ENCODE data around the gene GCNT3.

The GCNT3 gene

GRCh38 chr15:59611276-59612260 is at the start of gene GCNT3:
TSS of gene GCNT3 (plus strand) at chr15:59611783. CDS start at chr15:59618239, 6,456 bp downstream.
- intact Hi-C loops (cut with DNase I), result no loop called here

DNA sequence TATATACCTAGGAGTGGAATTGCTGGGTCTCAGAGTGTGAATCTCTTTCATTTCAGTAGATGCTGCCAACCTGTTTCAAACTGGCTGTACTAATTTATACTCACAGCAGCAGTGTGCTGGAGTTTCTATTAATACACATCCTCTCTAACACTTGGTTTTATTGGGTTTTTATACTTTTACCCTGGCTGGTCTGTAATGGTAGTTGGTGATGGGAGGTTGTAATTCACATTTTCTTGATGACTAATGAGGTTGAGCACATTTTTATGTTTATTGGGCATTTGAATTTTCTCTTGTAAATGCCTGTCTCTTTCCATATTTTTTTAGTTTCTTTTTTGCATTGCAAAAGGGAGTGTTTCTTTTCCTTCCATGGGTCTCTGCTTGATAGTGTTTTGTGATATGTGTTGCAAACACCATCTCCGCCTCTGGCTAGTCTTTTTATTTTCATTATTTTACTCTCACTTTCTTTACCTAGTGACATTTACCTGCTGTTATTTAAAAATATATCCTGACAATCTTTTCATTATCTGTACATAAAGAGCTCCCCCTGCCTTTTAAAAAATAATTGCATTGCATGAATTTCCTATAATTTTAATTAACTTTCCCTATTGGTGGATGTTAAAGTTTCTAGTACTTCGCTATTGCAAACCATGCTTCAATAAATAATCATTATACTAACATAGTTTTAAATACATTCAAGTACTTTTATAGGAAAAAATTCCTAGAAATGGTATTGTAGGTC is 49.0 kb upstream of the GCNT3 start:
- DNase-seq, result no peak
- intact Hi-C loops (cut with DNase I), result no loop called here

More at GRCh38 chr15:59611276-59612260, at the start of gene GCNT3:
- no peak for DNase-seq

DNA sequence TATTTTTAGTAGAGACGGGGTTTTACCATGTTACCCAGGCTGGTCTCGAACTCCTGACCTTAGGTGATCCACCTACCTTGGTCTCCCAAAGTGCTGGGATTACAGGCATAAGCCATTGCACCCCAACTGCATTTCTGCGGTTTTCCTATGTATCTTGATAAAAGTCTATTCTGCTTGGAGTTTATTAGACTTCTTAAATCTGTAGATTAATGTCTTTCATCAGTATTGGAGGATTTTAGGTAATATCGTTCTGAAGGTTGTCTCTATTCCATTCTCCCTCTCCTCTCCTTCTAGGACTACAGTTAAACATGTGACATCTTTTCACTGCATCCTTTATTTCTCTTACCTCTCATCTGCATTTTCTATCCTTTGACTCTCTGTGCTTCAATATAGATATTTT is 46.3 kb upstream of the GCNT3 start:
- intact Hi-C loops (cut with DNase I), result no loop called here
- DNase-seq, result no peak

DNA sequence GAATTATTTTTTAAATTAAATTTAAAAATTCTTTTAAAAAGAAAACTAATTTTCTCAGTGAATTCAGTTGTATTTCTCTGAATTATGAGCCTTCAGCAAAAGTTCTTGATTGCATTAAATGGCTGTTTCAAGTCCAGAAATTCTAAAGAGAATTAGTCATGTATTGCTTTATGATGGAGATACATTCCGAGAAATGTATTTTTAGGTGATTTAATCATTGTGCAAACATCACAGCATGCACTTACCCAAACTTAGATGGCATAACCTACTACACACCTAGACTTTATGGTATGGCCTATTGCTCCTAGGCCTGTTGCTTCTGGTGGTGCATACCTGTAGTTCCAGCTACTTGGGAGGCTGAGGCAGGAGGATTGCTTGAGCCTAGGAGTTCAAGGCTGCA is 44.3 kb upstream of the GCNT3 start:
- no peak for DNase-seq
- intact Hi-C loops (cut with DNase I), result no loop called here

GRCh38 chr15:59569477-59569876 is 42.1 kb upstream of the GCNT3 start:
- intact Hi-C loops (cut with DNase I), result no loop called here

DNA sequence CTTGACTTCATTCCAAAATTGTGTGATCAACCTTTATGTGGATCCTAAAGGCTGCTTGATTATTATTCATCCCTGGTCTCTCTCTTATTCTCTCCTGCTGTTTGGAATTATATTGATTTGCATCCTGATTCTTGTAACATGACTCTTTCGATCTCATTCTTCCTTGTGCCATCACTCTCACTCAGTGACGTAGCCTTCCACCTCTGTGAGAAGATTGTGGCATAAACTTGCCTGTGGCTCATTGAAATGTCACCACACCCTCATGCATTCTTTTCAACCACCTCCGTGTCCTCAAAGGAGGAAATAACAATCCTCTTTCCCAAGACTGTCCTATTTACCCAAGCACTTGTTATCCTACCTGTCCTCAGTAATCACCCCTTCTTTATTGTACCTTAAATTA is 41.3 kb upstream of the GCNT3 start:
- intact Hi-C loops (cut with DNase I), result no loop called here
- no peak for DNase-seq

More at GRCh38 chr15:59569477-59569876, 42.1 kb upstream of the GCNT3 start:
- no peak for DNase-seq

DNA sequence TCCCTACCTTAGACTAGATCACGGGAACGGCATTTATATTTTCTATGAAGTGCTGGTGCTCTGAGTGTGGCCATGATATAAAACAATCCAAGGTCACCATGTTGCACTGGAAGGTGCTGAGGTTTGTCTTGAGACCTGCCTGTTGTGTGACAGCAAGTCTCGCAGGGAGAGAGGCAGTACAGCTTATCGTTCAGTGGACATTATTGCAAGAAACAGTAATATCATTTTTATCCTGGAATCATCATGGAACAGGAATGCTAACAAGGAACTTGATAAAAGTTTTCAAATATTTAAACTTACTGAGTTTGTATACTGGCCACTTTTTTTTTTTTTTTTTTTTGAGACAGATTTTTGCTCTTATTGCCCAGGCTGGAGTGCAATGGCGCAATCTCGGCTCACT is 40.0 kb upstream of the GCNT3 start:
- DNase-seq, result no peak
- intact Hi-C loops (cut with DNase I), result no loop called here

DNA sequence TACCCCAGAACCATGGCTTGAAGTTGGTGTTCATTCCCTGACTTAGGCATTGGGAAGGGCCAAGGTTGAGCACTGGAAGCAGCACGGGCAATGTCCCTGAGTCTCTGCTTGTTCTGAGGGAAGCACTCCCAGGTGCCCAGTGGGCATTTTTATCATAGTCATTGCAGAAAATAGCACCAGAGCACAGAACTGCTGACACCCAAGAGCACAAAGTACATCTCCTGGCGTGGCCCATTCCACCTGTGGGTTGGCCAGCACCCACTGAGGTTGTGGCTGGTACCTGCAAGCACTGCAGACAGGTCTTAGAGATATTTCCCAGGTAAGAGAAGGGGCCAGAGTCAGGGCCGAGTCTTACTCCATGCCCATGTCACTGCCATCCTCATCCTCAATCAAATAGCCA is 28.5 kb upstream of the GCNT3 start:
- no peak for DNase-seq
- intact Hi-C loops (cut with DNase I), result no loop called here

DNA sequence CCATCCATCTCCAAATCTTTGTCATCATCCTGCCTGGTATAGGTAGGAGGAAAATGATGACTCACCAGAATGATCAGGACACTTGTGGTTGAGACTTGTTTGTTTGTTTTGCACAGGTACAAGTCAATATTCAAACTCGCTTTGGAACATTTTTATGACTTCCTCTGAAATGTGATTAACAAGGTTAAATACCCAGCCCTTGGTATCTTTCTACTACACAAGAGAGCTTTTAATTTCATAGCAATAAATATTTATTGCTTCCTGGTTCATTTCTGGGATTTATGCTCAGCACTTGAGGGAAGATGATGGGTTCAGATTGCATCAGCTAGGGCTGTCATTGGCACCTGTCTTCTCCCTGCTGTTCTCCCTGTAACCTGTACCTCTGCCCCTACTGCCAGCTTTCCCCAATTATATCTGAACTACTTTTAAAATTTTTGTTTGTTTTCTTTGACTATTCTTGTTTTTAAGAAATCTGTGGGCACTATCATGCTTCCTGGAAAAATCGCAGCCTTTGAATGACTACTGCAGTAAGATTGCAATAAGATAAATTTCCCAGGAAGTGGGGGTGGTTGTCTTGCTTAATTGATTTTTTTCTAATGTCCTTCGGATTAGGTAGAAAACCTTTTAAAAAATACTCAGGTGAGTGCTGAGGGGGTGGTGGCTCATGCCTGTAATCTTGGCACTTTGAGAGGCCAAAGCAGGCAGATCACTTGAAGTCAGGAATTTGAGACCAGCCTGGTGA is 24.3 kb upstream of the GCNT3 start:
- no peak for DNase-seq

GRCh38 chr15:59590027-59590426 is 21.6 kb upstream of the GCNT3 start:
- no peak for DNase-seq
- intact Hi-C loops (cut with DNase I), result no loop called here

More for the DNA sequence above, 24.3 kb upstream of the GCNT3 start:
- intact Hi-C loops (cut with DNase I), result no loop called here

DNA sequence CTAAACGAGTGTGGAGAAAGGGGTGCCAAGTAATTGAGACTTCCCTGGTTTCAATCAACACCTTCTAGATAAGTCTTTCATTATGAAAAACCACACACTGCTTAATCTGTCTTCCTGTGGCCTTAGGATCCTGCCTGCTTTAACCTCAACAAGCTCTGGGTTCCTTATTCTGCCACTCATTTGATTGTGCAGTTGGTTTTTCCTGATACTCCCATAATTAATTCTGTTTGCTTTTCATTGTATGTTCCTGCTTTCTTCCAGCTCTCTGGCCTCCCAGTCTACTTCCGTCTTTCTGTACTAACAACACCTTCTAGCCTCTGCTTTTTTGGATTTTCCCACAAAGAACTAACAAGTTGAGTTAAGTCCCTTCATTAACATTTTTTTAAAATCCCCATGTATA is 20.2 kb upstream of the GCNT3 start:
- DNase-seq, result no peak

DNA sequence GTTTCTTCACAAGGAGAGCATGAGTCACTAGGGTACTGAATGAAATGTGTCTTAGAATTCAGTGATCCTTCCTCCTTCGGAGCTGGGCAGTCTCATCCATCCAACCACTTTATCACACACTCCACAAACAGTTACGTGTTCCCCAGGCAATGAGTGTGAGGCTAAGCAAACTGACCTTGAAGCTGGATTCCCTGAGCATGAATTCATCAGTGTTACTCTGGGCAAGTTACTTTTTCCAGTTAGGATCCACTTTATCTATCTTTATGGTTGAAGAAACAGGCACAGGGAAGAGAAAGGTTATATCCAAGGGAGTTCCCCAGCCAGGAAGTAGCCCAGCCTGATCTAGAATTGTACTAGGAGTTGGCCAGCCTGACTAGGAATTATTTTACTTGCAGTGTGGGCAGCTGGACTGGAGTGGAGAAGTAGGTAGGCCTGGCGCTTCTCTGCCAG is 17.1 kb upstream of the GCNT3 start:
- intact Hi-C loops (cut with DNase I), result no loop called here
- DNase-seq, result no peak

More for the DNA sequence above, 20.2 kb upstream of the GCNT3 start:
- intact Hi-C loops (cut with DNase I), result no loop called here

DNA sequence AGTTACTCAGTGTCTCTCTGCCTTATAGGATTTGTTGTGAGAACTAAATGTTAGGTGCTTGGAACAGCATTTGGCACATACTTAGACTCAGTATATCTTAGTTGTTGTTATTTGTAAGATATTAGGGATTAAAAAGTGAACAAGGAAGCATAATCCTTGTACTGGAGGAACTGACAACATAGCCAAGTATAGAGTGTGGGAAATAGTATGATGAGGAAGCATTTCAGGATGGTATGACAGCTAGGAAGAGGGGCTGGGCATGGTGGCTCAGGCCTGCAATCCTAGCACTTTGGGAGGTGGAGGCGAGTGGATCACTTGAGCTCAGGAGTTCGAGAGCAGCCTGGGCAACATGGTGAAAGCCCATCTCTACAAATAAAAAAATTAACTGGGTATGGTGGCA is 16.6 kb upstream of the GCNT3 start:
- DNase-seq, result no peak
- intact Hi-C loops (cut with DNase I), result no loop called here

DNA sequence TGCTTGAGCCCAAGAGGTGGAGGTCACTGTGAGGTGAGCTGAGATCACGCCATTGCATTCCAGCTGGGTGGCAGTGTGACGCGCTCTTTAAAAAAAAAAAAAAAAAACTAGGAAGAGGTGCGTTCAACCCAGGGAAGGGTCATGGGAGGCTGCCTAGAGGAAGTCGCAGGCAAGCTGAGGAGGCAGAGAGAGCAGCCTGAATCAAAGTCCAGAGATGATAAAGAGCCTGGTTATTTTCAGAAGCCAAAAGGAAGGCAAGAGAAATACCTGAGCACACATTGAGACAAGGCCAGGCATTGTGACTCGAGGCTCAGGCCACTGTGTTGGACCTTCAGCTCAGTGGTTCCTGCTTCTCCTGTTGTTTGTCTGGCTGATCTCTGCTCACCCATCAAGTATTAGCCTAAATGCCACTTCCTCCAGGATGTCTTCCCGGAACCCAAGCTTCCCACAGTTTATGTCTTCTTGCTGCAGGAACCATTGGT is 16.1 kb upstream of the GCNT3 start:
- DNase-seq, result no peak
- intact Hi-C loops (cut with DNase I), result no loop called here

DNA sequence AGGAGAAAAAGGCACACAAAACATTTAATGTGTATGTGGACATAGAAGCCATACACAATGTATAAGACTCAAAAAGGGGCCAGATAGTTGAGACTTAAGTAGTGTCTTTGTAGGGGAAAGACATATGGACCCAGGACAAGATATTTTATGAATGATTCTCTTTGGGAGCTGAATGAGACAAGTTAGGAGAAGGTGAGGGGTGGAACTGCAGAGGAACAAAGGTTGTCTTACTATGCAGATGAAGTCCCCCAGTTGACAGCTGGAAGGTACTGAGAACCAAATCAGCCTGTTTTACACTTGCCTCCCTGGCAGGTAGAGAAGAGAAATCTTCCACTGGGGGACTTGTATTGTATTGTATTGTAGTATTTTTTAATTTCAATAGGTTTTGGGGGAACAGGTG is 14.9 kb upstream of the GCNT3 start:
- DNase-seq, result no peak
- intact Hi-C loops (cut with DNase I), result no loop called here

DNA sequence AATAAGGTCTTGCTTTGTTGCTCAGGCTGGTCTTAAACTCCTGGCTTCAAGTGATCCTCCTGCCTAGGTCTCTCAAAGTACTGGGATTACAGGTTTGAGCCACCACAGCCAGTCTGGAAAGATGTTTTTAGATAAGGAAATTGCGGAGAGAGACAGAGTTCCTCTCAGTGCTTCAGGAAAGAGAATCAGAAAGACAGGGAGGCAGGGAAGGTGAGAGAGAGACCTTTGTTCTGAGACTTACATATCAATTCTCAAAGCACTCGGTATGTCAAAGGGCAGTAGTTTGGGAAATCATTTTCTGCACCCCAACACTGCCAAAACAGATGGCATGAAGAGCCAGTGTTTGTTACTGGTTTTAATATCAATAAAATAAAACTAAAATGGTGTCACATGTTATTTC is 13.1 kb upstream of the GCNT3 start:
- intact Hi-C loops (cut with DNase I), result no loop called here
- DNase-seq, result no peak

DNA sequence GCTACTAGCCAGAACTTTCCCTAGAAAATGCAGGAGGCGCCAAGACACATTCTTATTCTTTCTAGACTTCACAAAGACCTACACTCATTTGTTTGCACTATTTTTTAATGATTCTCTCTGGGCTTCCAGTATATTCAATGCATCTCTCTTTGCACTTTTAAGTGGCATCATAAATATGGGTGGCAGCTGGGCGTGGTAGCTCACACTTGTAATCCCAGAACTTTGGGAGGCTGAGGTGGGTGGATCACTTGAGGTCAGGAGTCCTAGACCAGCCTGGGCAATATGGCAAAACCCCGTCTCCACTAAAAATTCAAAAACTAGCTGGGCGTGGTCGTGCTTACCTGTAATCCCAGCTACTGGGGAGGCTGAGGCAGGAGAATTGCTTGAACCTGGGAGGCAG is 5.6 kb upstream of the GCNT3 start:
- no peak for DNase-seq
- intact Hi-C loops (cut with DNase I), result no loop called here

GRCh38 chr15:59609730-59610712 is 1.6 kb upstream of the GCNT3 start:
- no peak for DNase-seq
- intact Hi-C loops (cut with DNase I), result no loop called here
